ENCODE data around the gene HOMER1.
A peak's percentile ranks its signal among the peaks of the same experiment; 100 is the strongest.

Gene HOMER1

DNA sequence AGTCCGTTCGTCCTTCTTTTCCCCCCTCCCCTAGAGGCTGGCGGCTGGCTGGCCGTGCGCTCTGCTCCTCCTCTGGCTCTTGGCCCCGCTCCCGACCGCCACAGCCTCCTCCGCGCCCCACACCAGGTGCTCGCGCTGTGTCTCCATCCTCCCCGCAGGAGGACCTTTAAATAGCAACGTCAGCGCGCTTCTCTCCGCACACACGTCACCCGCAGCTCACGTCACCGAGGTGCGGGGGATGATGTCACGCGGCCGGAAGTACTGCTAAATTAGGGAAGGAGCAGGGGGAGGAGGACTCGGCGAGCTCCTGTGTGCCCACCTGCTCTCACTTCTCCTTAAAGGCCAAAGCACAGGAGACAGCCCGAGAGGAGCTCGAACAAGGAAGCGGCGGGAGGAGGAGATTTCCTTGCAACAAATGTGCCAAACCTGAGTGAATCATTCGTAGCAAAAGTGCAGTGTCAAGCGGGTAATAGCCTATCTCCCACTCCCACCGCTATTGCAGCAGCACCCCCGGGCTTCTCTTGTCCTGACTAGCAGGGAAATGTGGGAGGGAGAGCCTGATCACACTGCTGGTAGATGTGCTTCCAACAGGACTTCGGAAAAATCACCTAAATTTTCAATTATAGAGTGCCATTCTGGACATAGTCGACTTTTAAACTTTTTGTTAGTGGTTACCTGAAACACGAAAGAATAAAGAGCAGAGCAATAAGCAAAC, 614 bp upstream of the HOMER1 start:
- peaks cover 3% of the 10 kb centered on the region for H3K4me1 ChIP-seq (ENCODE audit: control insufficient read depth, insufficient read depth, low read length)

DNA sequence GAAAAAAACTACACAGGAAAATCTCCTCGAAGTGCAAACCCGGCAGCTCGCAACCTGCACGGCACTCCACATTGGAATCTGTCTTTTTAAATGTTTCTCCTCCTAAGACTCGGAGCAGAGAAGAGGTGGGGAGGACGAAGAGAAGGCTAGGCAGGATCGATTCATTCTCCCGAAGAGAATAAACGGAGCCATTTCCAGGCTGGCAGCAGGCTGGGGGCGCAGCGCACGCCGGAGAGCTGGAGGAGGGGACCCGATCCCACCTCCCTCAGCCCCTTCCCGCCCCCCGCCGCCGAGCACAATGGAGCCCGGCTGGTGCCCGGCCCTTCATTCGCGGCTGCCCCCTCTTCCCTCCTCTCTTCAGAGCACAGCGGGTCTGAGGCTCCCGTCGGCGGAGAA, 628 bp downstream of the HOMER1 start:
- Histone ChIP-seq H3K9ac (ENCODE audit: low read depth, low read length) (peak overlapping the region; percentile 80), H3K36me3 (ENCODE audit: control insufficient read depth, insufficient read depth, low read length) (no peaks in the 10 kb centered on the region), H3K4me3 (ENCODE audit: low read depth, low read length) (peak overlapping the region; percentile 90), H3K4me1 (ENCODE audit: control insufficient read depth, insufficient read depth, low read length) (peaks cover 7% of the 10 kb centered on the region), H3K9me3 (ENCODE audit: control insufficient read depth, insufficient read depth, low read length) (no peaks in the 10 kb centered on the region), H3K27me3 (ENCODE audit: control insufficient read depth, insufficient read depth, low read length) (no peaks in the 10 kb centered on the region)

More for the DNA sequence above, 614 bp upstream of the HOMER1 start:
- Histone ChIP-seq H3K4me3 (ENCODE audit: low read depth, low read length) (peak overlapping the region; percentile 90), H3K9me3 (ENCODE audit: control insufficient read depth, insufficient read depth, low read length) (no peaks in the 10 kb centered on the region), H3K36me3 (ENCODE audit: control insufficient read depth, insufficient read depth, low read length) (no peaks in the 10 kb centered on the region), H3K9ac (ENCODE audit: low read depth, low read length) (peak overlapping the region; percentile 80), H3K27me3 (ENCODE audit: control insufficient read depth, insufficient read depth, low read length) (no peaks in the 10 kb centered on the region)

DNA sequence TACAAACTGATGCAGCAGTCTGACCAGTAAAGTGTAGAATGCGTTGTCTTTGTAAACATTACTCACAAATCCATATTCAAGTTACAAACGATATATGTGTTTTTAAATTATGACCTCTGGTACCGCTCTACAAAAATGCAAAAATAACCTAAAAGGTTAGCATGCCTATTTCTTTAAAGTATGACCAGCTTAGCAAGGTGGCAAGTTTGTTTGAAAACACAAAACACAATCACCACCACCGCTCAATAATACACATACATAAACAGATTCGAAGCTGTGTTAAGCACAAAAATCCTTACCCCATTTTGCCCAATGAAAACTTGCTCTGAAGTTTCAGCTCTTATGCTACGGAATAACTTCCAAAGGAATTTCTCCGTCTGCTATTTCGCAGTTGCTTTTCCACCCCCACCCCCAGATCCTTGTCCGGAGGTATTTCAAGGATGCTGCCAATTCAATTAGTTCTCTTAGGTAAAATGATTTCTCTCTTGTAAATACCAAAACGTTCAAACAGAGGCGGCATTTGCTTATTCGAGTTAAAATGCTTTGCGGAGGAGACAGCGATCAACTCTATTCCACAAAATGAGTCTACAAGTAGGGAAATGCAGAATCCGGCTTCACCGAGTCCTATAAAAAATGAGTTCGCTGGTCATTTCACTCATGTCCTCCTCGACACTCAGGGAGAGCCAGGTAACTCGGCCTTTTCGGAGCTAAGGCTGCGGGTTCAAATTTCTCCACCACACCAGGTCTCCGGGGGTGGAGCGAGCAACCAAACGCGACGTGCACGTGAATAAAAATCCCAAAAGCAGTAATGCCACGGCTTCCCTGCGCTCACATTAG, 1.2 kb downstream of the HOMER1 start:
- no peaks in the 10 kb centered on the region for H3K27me3 ChIP-seq (ENCODE audit: control insufficient read depth, insufficient read depth, low read length)
- peaks cover 10% of the 10 kb centered on the region for H3K4me1 ChIP-seq (ENCODE audit: control insufficient read depth, insufficient read depth, low read length)
- no peaks in the 10 kb centered on the region for H3K36me3 ChIP-seq (ENCODE audit: control insufficient read depth, insufficient read depth, low read length)
- peak overlapping the region; percentile 80 for H3K9ac ChIP-seq (ENCODE audit: low read depth, low read length)
- H3K4me3 ChIP-seq (ENCODE audit: low read depth, low read length): peak overlapping the region; percentile 90
- H3K9me3 ChIP-seq (ENCODE audit: control insufficient read depth, insufficient read depth, low read length): no peaks in the 10 kb centered on the region

DNA sequence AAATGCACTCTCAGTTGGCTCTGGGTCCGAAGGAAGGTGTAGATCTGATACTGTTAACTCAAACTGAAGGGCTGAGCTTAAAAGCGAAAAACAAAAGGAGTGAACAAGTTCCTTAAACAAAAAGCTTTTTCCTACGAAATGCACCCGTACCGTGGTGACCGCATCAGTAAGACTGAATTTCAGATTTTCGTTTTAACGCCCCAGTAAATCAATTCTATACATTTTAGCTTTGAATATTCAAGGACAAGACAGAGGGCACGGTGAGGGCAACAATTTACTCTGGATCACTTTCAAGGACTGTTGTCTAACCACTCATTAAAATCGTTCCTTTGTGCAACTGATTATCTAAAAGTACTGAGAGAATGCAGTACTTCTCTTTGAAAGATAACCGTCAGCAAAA, 1.9 kb downstream of the HOMER1 start:
- Histone ChIP-seq H3K9me3 (ENCODE audit: control insufficient read depth, insufficient read depth, low read length) (no peaks in the 10 kb centered on the region), H3K36me3 (ENCODE audit: control insufficient read depth, insufficient read depth, low read length) (no peaks in the 10 kb centered on the region), H3K9ac (ENCODE audit: low read depth, low read length) (no peak overlapping the region), H3K27me3 (ENCODE audit: control insufficient read depth, insufficient read depth, low read length) (no peaks in the 10 kb centered on the region), H3K4me1 (ENCODE audit: control insufficient read depth, insufficient read depth, low read length) (peaks cover 10% of the 10 kb centered on the region), H3K4me3 (ENCODE audit: low read depth, low read length) (peak overlapping the region; percentile 90)

DNA sequence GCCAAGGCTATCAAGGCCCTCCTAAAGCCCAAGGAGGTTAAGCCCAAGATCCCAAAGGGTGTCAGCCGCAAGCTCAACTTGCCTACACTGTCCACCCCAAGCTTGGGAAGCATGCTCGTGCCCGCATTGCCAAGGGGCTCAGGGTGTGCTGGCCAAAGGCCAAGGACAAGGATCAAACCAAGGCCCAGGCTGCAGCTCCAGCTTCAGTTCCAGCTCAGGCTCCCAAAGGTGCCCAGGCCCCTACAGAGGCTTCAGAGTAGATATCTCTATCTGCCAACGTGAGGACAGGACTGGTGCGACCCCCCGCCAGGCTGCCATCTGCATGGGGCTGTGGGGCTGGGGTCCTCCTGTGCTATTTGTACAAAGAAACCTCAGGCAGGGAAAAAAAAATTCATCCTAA, 3.3 kb downstream of the HOMER1 start:
- Histone ChIP-seq H3K9ac (ENCODE audit: low read depth, low read length) (no peak overlapping the region), H3K4me1 (ENCODE audit: control insufficient read depth, insufficient read depth, low read length) (peaks cover 10% of the 10 kb centered on the region), H3K27me3 (ENCODE audit: control insufficient read depth, insufficient read depth, low read length) (no peaks in the 10 kb centered on the region), H3K9me3 (ENCODE audit: control insufficient read depth, insufficient read depth, low read length) (no peaks in the 10 kb centered on the region), H3K36me3 (ENCODE audit: control insufficient read depth, insufficient read depth, low read length) (no peaks in the 10 kb centered on the region), H3K4me3 (ENCODE audit: low read depth, low read length) (peak overlapping the region; percentile 90)

DNA sequence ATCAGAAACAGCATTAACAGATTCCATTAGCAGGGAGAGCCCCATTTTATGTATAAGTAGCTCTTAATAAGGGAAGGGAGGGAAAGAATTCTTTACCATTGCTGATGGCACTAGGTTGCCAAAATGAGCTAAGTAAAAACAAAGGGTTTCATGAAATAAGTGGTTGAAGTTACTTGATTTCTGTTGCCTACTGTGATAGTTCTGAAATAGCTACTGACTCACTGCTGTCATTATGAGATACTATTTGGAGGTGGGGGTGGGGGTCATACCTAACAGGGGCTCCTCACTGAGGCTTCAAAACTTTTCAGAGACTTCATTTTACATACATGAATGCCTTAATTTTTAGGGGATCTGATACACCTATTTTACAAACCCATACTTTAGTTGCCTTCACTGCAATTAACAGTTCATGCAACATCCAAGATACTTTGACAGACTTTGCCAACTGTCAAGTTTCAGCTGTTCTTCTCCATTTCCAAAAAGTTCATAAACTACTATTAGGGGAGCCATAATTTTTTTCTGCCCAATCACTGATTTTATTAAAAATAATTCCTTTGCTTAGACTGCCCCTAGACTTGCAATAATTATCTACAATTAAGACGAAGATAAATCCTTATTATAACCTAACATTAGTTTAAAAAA, 4.6 kb downstream of the HOMER1 start:
- Histone ChIP-seq H3K4me3 (ENCODE audit: low read depth, low read length) (no peak overlapping the region), H3K9ac (ENCODE audit: low read depth, low read length) (no peak overlapping the region), H3K36me3 (ENCODE audit: control insufficient read depth, insufficient read depth, low read length) (no peaks in the 10 kb centered on the region), H3K4me1 (ENCODE audit: control insufficient read depth, insufficient read depth, low read length) (peaks cover 13% of the 10 kb centered on the region), H3K9me3 (ENCODE audit: control insufficient read depth, insufficient read depth, low read length) (no peaks in the 10 kb centered on the region), H3K27me3 (ENCODE audit: control insufficient read depth, insufficient read depth, low read length) (no peaks in the 10 kb centered on the region)

DNA sequence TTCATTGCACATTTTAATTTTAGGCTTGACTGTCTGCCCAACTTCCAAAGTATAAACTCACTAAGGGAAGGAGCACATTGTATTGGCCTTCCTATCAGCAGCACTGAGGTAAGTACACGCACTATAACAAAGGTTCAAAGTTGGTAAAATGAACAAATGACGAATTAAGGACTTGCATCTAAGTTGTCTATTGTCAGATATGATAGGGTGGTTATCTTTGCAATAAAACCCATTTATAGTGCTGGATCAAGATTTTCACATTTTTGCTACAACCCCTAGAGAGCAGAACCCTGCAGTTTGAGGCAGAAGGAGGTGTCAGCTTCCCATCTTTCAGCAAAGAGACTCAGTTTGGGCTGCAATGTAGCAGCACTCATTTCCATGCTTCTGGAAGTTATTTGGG, 5.1 kb downstream of the HOMER1 start:
- no peak overlapping the region for H3K9ac ChIP-seq (ENCODE audit: low read depth, low read length)
- H3K9me3 ChIP-seq (ENCODE audit: control insufficient read depth, insufficient read depth, low read length): no peaks in the 10 kb centered on the region
- H3K4me3 ChIP-seq (ENCODE audit: low read depth, low read length): no peak overlapping the region
- no peaks in the 10 kb centered on the region for H3K36me3 ChIP-seq (ENCODE audit: control insufficient read depth, insufficient read depth, low read length)
- peaks cover 19% of the 10 kb centered on the region for H3K4me1 ChIP-seq (ENCODE audit: control insufficient read depth, insufficient read depth, low read length)
- H3K27me3 ChIP-seq (ENCODE audit: control insufficient read depth, insufficient read depth, low read length): no peaks in the 10 kb centered on the region

DNA sequence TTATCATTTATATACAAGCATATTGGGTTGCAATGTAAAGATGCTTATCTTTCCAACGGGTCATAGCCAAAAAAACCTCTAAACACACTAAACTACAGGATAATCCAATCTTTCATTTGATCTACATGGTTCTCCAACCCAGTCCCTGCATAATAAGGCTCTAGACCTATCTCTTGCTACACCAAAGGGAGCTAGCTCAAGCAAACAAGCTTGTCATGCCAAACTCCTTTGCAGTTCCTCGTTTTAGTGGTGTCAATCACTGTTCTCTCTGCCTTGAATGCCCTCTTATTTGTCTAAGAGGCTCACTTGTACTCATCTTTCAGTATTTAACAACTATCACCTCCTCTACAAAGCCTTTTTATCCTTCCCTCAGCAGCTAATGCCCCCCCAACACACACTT, 5.6 kb downstream of the HOMER1 start:
- Histone ChIP-seq H3K9me3 (ENCODE audit: control insufficient read depth, insufficient read depth, low read length) (no peaks in the 10 kb centered on the region), H3K27me3 (ENCODE audit: control insufficient read depth, insufficient read depth, low read length) (no peaks in the 10 kb centered on the region), H3K36me3 (ENCODE audit: control insufficient read depth, insufficient read depth, low read length) (no peaks in the 10 kb centered on the region), H3K4me3 (ENCODE audit: low read depth, low read length) (no peak overlapping the region), H3K9ac (ENCODE audit: low read depth, low read length) (no peak overlapping the region), H3K4me1 (ENCODE audit: control insufficient read depth, insufficient read depth, low read length) (peaks cover 21% of the 10 kb centered on the region)

DNA sequence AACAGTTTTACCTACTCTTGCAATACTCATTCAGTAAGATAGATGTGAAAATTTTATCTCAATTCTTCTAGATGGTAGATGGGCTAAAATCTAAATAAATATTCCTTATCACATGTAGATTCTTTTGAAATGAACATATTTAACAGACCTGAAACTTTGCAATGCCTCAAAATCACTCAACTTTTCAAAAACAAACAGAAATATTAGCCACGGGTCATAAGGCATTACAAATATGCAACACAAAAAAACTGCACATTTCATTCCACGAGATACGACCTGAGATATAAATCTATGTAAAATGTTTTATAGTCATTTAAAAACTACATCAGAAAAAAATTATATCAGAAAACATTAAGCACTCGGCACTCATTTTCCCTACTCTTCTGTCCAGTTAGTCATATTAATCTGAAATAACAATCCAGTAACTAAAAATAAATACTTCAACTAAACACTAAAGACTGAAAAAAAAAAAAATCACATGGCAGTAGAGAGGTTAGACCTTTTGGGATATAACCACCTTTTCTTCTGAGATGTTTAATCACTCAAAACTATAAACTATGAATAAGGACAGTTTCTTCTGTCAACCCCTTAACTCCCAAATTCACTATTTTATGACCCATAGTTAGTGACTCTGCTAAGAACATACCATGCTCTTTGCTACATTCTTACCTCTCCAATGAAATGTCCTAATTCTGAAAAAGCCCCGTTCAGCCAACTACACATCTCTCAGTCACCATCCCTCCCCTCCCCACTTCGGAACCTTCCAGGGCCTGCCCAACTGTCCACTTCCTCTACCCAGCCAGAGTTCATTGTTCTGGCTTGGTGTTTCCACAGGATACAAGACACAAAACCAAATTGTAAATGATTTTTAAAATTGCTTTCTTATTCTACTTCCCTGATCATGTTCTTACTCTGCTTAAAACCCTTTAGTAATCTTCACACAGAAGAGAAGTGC, 6.4 kb downstream of the HOMER1 start:
- Histone ChIP-seq H3K9me3 (ENCODE audit: control insufficient read depth, insufficient read depth, low read length) (no peaks in the 10 kb centered on the region), H3K4me3 (ENCODE audit: low read depth, low read length) (no peak overlapping the region), H3K4me1 (ENCODE audit: control insufficient read depth, insufficient read depth, low read length) (peaks cover 21% of the 10 kb centered on the region), H3K36me3 (ENCODE audit: control insufficient read depth, insufficient read depth, low read length) (no peaks in the 10 kb centered on the region), H3K27me3 (ENCODE audit: control insufficient read depth, insufficient read depth, low read length) (no peaks in the 10 kb centered on the region), H3K9ac (ENCODE audit: low read depth, low read length) (no peak overlapping the region)

DNA sequence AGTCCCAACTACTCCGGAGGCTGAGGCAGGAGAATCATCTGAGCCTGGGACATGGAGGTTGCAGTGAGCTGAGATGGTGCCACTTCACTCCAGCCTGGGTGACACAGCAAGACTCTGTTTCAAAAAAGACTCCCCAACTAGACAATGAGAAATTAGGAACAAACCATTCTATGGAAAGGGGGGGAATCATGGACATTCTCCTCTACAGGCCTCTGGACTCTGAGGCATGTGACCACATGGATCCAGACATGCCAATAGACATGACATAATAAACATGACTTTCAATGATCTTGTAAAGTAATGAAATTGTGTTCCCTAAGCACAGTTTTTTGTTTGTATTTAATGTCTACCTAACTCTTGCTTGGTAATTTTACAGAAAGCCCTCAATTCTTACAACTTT, 8.8 kb downstream of the HOMER1 start:
- no peak overlapping the region for H3K9ac ChIP-seq (ENCODE audit: low read depth, low read length)
- peaks cover 18% of the 10 kb centered on the region for H3K4me1 ChIP-seq (ENCODE audit: control insufficient read depth, insufficient read depth, low read length)
- H3K27me3 ChIP-seq (ENCODE audit: control insufficient read depth, insufficient read depth, low read length): no peaks in the 10 kb centered on the region
- no peaks in the 10 kb centered on the region for H3K9me3 ChIP-seq (ENCODE audit: control insufficient read depth, insufficient read depth, low read length)
- H3K36me3 ChIP-seq (ENCODE audit: control insufficient read depth, insufficient read depth, low read length): no peaks in the 10 kb centered on the region
- no peak overlapping the region for H3K4me3 ChIP-seq (ENCODE audit: low read depth, low read length)

Measured in iPS-15b (cell line).